ENCODE measurements around the gene PELO.

DNA sequence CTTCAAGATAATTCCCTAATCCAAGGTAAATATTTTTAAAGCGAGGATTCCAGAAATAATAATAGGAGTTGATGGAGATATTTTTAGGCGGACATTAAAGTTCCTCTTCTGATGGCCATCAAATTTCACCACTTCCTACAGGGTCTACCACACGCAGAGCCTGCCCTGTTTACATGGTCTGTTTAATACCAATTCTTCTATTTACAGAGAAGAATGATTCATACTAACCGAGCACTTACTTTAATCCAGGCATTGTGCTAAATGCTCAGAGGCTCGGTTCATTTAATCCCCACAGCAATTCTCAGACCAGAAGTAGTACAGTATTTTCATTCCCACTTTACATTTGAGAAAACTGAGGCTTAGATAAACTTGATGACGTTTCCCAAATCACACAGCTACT, 3.0 kb upstream of the PELO start:
- TF ChIP-seq POLR2A (IDR thresholded peaks at IDR 0.05) (no peak), CTCF (IDR thresholded peaks at IDR 0.05) (no peak)
